ENCODE results near the gene PLEKHA1.

PLEKHA1 gene

GRCh38 chr10:122426829-122427228 lies 52.3 kb downstream of the PLEKHA1 start:
- no peak for DNase-seq

- DNase-seq, result no peak
Observed at GRCh38 chr10:122427280-122427679, 52.8 kb downstream of the PLEKHA1 start.

- no peak for DNase-seq
Observed at GRCh38 chr10:122435212-122435827, 60.8 kb downstream of the PLEKHA1 start.

- no peak for DNase-seq
Observed at GRCh38 chr10:122441961-122442360, 67.5 kb downstream of the PLEKHA1 start.

- DNase-seq, result no peak
Observed at GRCh38 chr10:122445469-122445868, 71.0 kb downstream of the PLEKHA1 start.

- no peak for DNase-seq
Observed at GRCh38 chr10:122445904-122446303, 71.4 kb downstream of the PLEKHA1 start.

- DNase-seq, result no peak
Observed at GRCh38 chr10:122446668-122447423, 72.3 kb downstream of the PLEKHA1 start.

GRCh38 chr10:122448600-122448999 lies 74.1 kb downstream of the PLEKHA1 start:
- no peak for DNase-seq

GRCh38 chr10:122449153-122449552 lies 74.6 kb downstream of the PLEKHA1 start:
- no peak for DNase-seq

GRCh38 chr10:122450353-122450990 lies 76.0 kb downstream of the PLEKHA1 start:
- DNase-seq, result no peak

GRCh38 chr10:122454071-122454470 lies 79.6 kb downstream of the PLEKHA1 start:
- no peak for DNase-seq

GRCh38 chr10:122454603-122455080 lies 80.1 kb downstream of the PLEKHA1 start, which contains the start of gene ARMS2:
ARMS2 (plus strand) TSS chr10:122454653; CDS start chr10:122454728, 75 bp downstream.
- no peak for DNase-seq

- DNase-seq, result no peak
Observed at GRCh38 chr10:122455376-122456079, 81.0 kb downstream of the PLEKHA1 start.

GRCh38 chr10:122457934-122458333 lies 83.4 kb downstream of the PLEKHA1 start:
- DNase-seq, result no peak

GRCh38 chr10:122458693-122459092 lies 84.2 kb downstream of the PLEKHA1 start:
- DNase-seq, result no peak

GRCh38 chr10:122459561-122460273 lies 85.2 kb downstream of the PLEKHA1 start:
- no peak for DNase-seq

GRCh38 chr10:122460891-122461293 lies 86.4 kb downstream of the PLEKHA1 start:
- DNase-seq, result no peak

GRCh38 chr10:122461367-122461728 lies 86.8 kb downstream of the PLEKHA1 start, which contains the start of gene HTRA1:
HTRA1 (plus strand) TSS chr10:122461553; CDS start chr10:122461653, 100 bp downstream.
- DNase-seq, result peak; percentile 71

GRCh38 chr10:122461729-122462532 lies 87.4 kb downstream of the PLEKHA1 start:
- DNase-seq, result no peak

- no peak for DNase-seq
Observed at GRCh38 chr10:122462533-122463465, 88.3 kb downstream of the PLEKHA1 start.

All from 8988T (cell line).